ENCODE results near the gene MTHFD1. TPM values are rescaled to one million over a fixed set of nuclear protein-coding genes. Genes with fewer than 3 reads are reported as not detected.
A peak's percentile ranks its signal among the peaks of the same experiment; 100 is the strongest.

Gene MTHFD1
- total and polyA plus RNA-seq, 10 donors: 17.6 to 65.9 (median 29.7) TPM

DNA sequence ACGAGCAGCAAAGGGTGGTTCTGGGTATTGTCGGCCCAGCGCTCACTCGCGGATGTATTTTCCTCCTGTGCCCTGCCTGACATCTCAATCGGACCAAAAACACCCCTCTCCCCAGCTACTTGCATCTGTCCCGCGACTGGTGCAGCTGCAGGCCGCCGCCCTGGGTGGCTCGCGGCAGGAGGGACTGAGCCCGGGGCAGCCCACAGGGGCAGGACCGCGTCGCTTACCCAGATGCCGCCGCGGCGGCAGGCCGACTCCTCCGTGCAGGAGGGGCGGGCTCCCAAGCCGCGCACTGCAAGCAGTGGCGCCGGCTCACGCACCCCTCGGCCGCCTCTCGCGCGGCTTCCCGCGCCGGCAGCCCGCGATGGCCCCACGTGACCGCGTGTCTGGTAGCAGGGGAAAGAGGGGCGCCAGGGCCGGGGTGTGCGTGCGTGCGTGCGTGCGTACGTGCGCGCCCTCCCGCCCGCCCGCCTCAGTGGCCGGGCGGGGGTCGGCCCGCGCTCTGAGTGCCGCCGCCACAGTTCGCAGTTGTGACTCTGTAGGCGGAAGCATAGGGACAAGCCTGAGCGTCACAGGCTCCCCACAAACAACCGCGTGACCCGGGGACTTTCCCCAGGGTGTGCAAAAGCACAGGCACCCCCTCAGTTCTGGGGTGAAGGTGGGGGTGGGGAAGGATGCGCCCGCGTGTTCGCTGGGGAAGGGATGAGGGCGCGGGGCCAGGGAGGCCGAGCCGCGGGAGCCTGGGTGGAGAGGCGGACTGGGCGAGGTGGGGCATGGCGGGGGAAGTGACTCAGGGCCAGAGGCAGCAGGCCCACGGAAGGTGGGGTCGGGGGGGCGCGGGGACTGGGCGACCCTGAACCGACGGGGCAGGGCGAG, 115.5 kb downstream of the MTHFD1 start, which contains the start of gene ZBTB25:
TSS of gene ZBTB25 (minus strand) at position 405 of the 876 bp plus-strand sequence. CDS start 13,305 bp downstream, outside the sequence.
- peaks cover 42 to 80% (median 68%) of the 10 kb centered on the region in 6 donors for H3K4me1 ChIP-seq
- DNase-seq: peak; percentile 99
- intact Hi-C loops (cut with DNase I; ENCODE audit: low total_unique reads): no loop called here
- peak; percentile 91 to 95 (median 92) for TF ChIP-seq POLR2AphosphoS5 (IDR thresholded peaks at IDR 0.05)
- TF ChIP-seq POLR2A (IDR thresholded peaks at IDR 0.05): peak; percentile 50 to 84 (median 53)
- TF ChIP-seq, protein P1, sequence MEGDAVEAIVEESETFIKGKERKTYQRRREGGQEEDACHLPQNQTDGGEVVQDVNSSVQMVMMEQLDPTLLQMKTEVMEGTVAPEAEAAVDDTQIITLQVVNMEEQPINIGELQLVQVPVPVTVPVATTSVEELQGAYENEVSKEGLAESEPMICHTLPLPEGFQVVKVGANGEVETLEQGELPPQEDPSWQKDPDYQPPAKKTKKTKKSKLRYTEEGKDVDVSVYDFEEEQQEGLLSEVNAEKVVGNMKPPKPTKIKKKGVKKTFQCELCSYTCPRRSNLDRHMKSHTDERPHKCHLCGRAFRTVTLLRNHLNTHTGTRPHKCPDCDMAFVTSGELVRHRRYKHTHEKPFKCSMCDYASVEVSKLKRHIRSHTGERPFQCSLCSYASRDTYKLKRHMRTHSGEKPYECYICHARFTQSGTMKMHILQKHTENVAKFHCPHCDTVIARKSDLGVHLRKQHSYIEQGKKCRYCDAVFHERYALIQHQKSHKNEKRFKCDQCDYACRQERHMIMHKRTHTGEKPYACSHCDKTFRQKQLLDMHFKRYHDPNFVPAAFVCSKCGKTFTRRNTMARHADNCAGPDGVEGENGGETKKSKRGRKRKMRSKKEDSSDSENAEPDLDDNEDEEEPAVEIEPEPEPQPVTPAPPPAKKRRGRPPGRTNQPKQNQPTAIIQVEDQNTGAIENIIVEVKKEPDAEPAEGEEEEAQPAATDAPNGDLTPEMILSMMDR (IDR thresholded peaks at IDR 0.05 in 8 of 11, conservative IDR thresholded peaks at IDR 0.05 in 3 of 11): no peak
- 0 to 1% (median 0%) methylated on average over 39 to 87 of the region's 87 CpGs for WGBS, 5 donors
- no peaks in the 10 kb centered on the region for H3K27me3 ChIP-seq (replicated peaks in 1 of 7)
- peaks cover 0 to 7% (median 3%) of the 10 kb centered on the region in 6 donors for H3K36me3 ChIP-seq
- H3K27ac ChIP-seq: peak within 1 kb of the TSS; percentile 99 to 100 (median 99)
- no peaks in the 10 kb centered on the region for H3K9me3 ChIP-seq
- peak within 1 kb of the TSS; percentile 55 to 88 (median 80) for H3K4me3 ChIP-seq

- TF ChIP-seq POLR2A (IDR thresholded peaks at IDR 0.05): peak; percentile 60 to 93 (median 91)
- TF ChIP-seq, protein P1 (IDR thresholded peaks at IDR 0.05 in 8 of 11, conservative IDR thresholded peaks at IDR 0.05 in 3 of 11): peak in 1 of 11 experiments; percentile 9
- TF ChIP-seq POLR2AphosphoS5 (IDR thresholded peaks at IDR 0.05): peak; percentile 95 to 97 (median 96)
- Histone ChIP-seq H3K27ac (peak within 1 kb of the TSS; percentile 99 to 100 (median 99)), H3K4me1 (peaks cover 47 to 80% (median 71%) of the 10 kb centered on the region in 6 donors), H3K36me3 (no peaks in the 10 kb centered on the region), H3K4me3 (peak within 1 kb of the TSS; percentile 55 to 88 (median 80)), H3K27me3 (replicated peaks in 1 of 7) (no peaks in the 10 kb centered on the region), H3K9me3 (no peaks in the 10 kb centered on the region)
- DNase-seq: peak; percentile 98
- intact Hi-C loops (cut with DNase I; ENCODE audit: low total_unique reads): no loop called here
- 0 to 1% (median 0%) methylated on average over 4 to 63 of the region's 63 CpGs for WGBS, 5 donors
Measured at GRCh38 chr14:64504310-64504896, 116.2 kb downstream of the MTHFD1 start, which contains the start of gene ZBTB1. Gene ZBTB1, plus strand, starts transcription at chr14:64504770. Its CDS starts 16,735 bp downstream, at chr14:64521505.

GRCh38 chr14:64504897-64505794, 117.0 kb downstream of the MTHFD1 start:
- TF ChIP-seq, protein P1 (IDR thresholded peaks at IDR 0.05 in 8 of 11, conservative IDR thresholded peaks at IDR 0.05 in 3 of 11): peak in 1 of 11 experiments; percentile 5
- TF ChIP-seq POLR2AphosphoS5 (IDR thresholded peaks at IDR 0.05) (peak; percentile 27 to 70 (median 67)), POLR2A (IDR thresholded peaks at IDR 0.05) (no peak)
- Histone ChIP-seq H3K27me3 (replicated peaks in 1 of 7) (no peaks in the 10 kb centered on the region), H3K4me1 (peaks cover 43 to 80% (median 70%) of the 10 kb centered on the region in 6 donors), H3K9me3 (no peaks in the 10 kb centered on the region), H3K27ac (peak overlapping the region; percentile 99 to 100 (median 99)), H3K36me3 (no peaks in the 10 kb centered on the region), H3K4me3 (peak overlapping the region; percentile 55 to 88 (median 80))
- DNase-seq: peak; percentile 97
- intact Hi-C loops (cut with DNase I; ENCODE audit: low total_unique reads): no loop called here
- 0 to 1% (median 0%) methylated on average over 55 to 68 of the region's 68 CpGs for WGBS, 5 donors

Measured in spleen (tissue), 11 donors.